Smooth muscle cell of bladder (primary cell): ENCODE data around the gene KRT7. TPM values are rescaled to one million over a fixed set of nuclear protein-coding genes. Genes with fewer than 3 reads are reported as not detected.

Experiments
- total RNA-seq: library from RNA; depleted of rRNA; stranded (reverse); fragments of >200 nt; gene quantifications from 2 replicates; pipeline ENCODE4 v1.2.3, GENCODE V29; 2014

Gene KRT7
- total RNA-seq: 16.1 and 53.3 TPM in 2 replicates

GRCh38 chr12:52232674-52233461, at the start of gene KRT7:
Gene KRT7, plus strand, starts transcription at chr12:52233243. Its CDS starts 54 bp downstream, at chr12:52233297.

GRCh38 chr12:52191841-52192791, 40.9 kb upstream of the KRT7 start, which contains the start of gene KRT80:
Gene KRT80, minus strand, starts transcription at chr12:52192014. Its CDS starts 112 bp downstream, at chr12:52191902.

GRCh38 chr12:52274521-52275120, 41.6 kb downstream of the KRT7 start, which contains the start of gene KRT86:
Gene KRT86, plus strand, starts transcription at chr12:52274645. Its CDS starts 27,272 bp downstream, at chr12:52301917.

GRCh38 chr12:52291267-52291935, 58.4 kb downstream of the KRT7 start, which contains the start of gene KRT81:
Gene KRT81, minus strand, starts transcription at chr12:52291534. Its CDS starts 69 bp downstream, at chr12:52291465.

Other genes starting within 250 kb of the KRT7 start
- gene TAMALIN, start 226.3 kb upstream of the KRT7 start, total RNA-seq: 6.5 and 8.3 TPM in 2 replicates
- 4.1 and 4.3 TPM in 2 replicates for gene NR4A1, start 181.8 kb upstream of the KRT7 start, total RNA-seq
- gene ATG101, start 163.3 kb upstream of the KRT7 start, total RNA-seq: 101 and 112 TPM in 2 replicates
- gene SMIM41, start 153.5 kb upstream of the KRT7 start, total RNA-seq: 1.4 and 9.8 TPM in 2 replicates
- under 0.01 TPM in 2 replicates for gene KRT80, start 41.2 kb upstream of the KRT7 start, total RNA-seq
- gene KRT86, start 41.4 kb downstream of the KRT7 start, total RNA-seq: 0.09 and 0.14 TPM in 2 replicates
- gene KRT81, start 58.3 kb downstream of the KRT7 start, total RNA-seq: under 0.01 and 0.28 TPM in 2 replicates
- 0.14 TPM in 1 of 2 replicates, not detected in the other for gene KRT83, start 88.2 kb downstream of the KRT7 start, total RNA-seq
- not detected in 2 replicates for gene KRT85, start 134.2 kb downstream of the KRT7 start, total RNA-seq
- not detected in 2 replicates for gene KRT84, start 152.4 kb downstream of the KRT7 start, total RNA-seq
- not detected in 2 replicates for gene KRT82, start 173.1 kb downstream of the KRT7 start, total RNA-seq
- gene KRT75, start 201.1 kb downstream of the KRT7 start, total RNA-seq: not detected in 2 replicates
- gene KRT6B, start 218.9 kb downstream of the KRT7 start, total RNA-seq: 0.14 and 0.18 TPM in 2 replicates
- gene KRT6C, start 240.6 kb downstream of the KRT7 start, total RNA-seq: not detected in 2 replicates